C4-2B (cell line): ENCODE data around the gene MEGF10.

Experiments
- H3K27ac ChIP-seq: fragments of 450-650 bp; 2 replicates; pipeline ENCODE4 v1.5.1; 2017
- CTCF ChIP-seq: fragments of 450-650 bp; conservative IDR thresholded peaks from 2 replicates; pipeline ENCODE4 v1.5.1; 2017; ENCODE audit warnings: mild to moderate bottlenecking
- ZFX ChIP-seq: fragments of 450-650 bp; IDR thresholded peaks from 2 replicates; pipeline ENCODE4 v1.6.1; 2017

The MEGF10 gene

GRCh38 chr5:127331890-127332649, 41.5 kb downstream of the MEGF10 start:
- TF ChIP-seq ZFX (no peak), CTCF (no peak)
- no peak overlapping the region for H3K27ac ChIP-seq

- no peak overlapping the region for H3K27ac ChIP-seq
- TF ChIP-seq CTCF (no peak), ZFX (no peak)
Measured at GRCh38 chr5:127333483-127333882, 42.9 kb downstream of the MEGF10 start.

- no peak overlapping the region for H3K27ac ChIP-seq
- no peak for TF ChIP-seq CTCF
- no peak for TF ChIP-seq ZFX
Measured at GRCh38 chr5:127335381-127335780, 44.8 kb downstream of the MEGF10 start.

GRCh38 chr5:127337876-127338275, 47.3 kb downstream of the MEGF10 start:
- no peak for TF ChIP-seq CTCF
- H3K27ac ChIP-seq, result no peak overlapping the region

GRCh38 chr5:127338501-127338900, 47.9 kb downstream of the MEGF10 start:
- no peak overlapping the region for H3K27ac ChIP-seq
- TF ChIP-seq CTCF (no peak), ZFX (no peak)

GRCh38 chr5:127340606-127341005, 50.0 kb downstream of the MEGF10 start:
- no peak for TF ChIP-seq ZFX
- no peak for TF ChIP-seq CTCF
- no peak overlapping the region for H3K27ac ChIP-seq

GRCh38 chr5:127342364-127342763, 51.8 kb downstream of the MEGF10 start:
- H3K27ac ChIP-seq, result no peak overlapping the region
- no peak for TF ChIP-seq ZFX
- TF ChIP-seq CTCF, result no peak
